GM12864 (cell line): ENCODE data around the gene ACKR4.
"Not testable (repeated sequence)": the region's sequence is repeated elsewhere in the genome, so short reads cannot be mapped to it uniquely, and the experiment has no call there.

Source experiments
- DNase-seq: peaks from one replicate; pipeline ENCODE4 v3.0.0-alpha.2; 2011; ENCODE audit warnings: low read depth
- H3K4me3 ChIP-seq: 2 replicates; pipeline ENCODE4 v1.5.1; 2011; ENCODE audit warnings: mild to moderate bottlenecking, low read depth, low read length, control low read depth
- CTCF ChIP-seq: IDR thresholded peaks from 2 replicates; pipeline ENCODE4 v1.5.1; 2011; ENCODE audit warnings: low read depth, mild to moderate bottlenecking, moderate library complexity, low read length, control low read depth, inconsistent platforms; ENCODE audit errors: missing control alignments

The ACKR4 gene

GRCh38 chr3:132606085-132606484, 9.0 kb downstream of the ACKR4 start:
- H3K4me3 ChIP-seq = no peak overlapping the region
- TF ChIP-seq CTCF = no peak
- DNase-seq = no peak

GRCh38 chr3:132606620-132607019, 9.6 kb downstream of the ACKR4 start:
- not testable (repeated sequence) for DNase-seq, H3K4me3 ChIP-seq

GRCh38 chr3:132615301-132615700, 18.2 kb downstream of the ACKR4 start:
- not testable (repeated sequence) for H3K4me3 ChIP-seq, DNase-seq

GRCh38 chr3:132615881-132616280, 18.8 kb downstream of the ACKR4 start:
- H3K4me3 ChIP-seq = no peak overlapping the region
- no peak for DNase-seq
- TF ChIP-seq CTCF = no peak

GRCh38 chr3:132616780-132617179, 19.7 kb downstream of the ACKR4 start:
- TF ChIP-seq CTCF = no peak
- DNase-seq = no peak
- no peak overlapping the region for H3K4me3 ChIP-seq

GRCh38 chr3:132622148-132622547, 25.1 kb downstream of the ACKR4 start:
- DNase-seq = no peak
- no peak for TF ChIP-seq CTCF
- no peak overlapping the region for H3K4me3 ChIP-seq

GRCh38 chr3:132622761-132623160, 25.7 kb downstream of the ACKR4 start:
- H3K4me3 ChIP-seq = no peak overlapping the region
- no peak for DNase-seq
- TF ChIP-seq CTCF = no peak

- DNase-seq = no peak
- no peak for TF ChIP-seq CTCF
Measured at GRCh38 chr3:132623646-132624045, 26.6 kb downstream of the ACKR4 start.

More at GRCh38 chr3:132623646-132624045, 26.6 kb downstream of the ACKR4 start:
- H3K4me3 ChIP-seq = no peak overlapping the region
